Progenitor cell of endocrine pancreas (in vitro differentiated cells): ENCODE measurements around the gene ARL11. TPM values are rescaled to one million over a fixed set of nuclear protein-coding genes. Genes with fewer than 3 reads are reported as not detected.

Experiments used
- DNase-seq: peaks from one replicate; pipeline ENCODE4 v3.0.0; 2021; ENCODE audit warnings: low spot score; ENCODE audit not compliant: unreplicated experiment
- H3K27ac Mint-ChIP-seq: 2 replicates; pipeline ENCODE4 v1.8.0; 2021; ENCODE audit warnings: mild to moderate bottlenecking, moderate library complexity, mixed read lengths
- H3K27me3 Mint-ChIP-seq: 2 replicates; pipeline ENCODE4 v1.8.0; 2021; ENCODE audit warnings: mixed read lengths
- H3K36me3 Mint-ChIP-seq: 2 replicates; pipeline ENCODE4 v1.8.0; 2022; ENCODE audit warnings: mixed read lengths; ENCODE audit not compliant: insufficient read depth
- H3K4me1 Mint-ChIP-seq: 2 replicates; pipeline ENCODE4 v1.8.0; 2021; ENCODE audit warnings: low read depth, mixed read lengths
- H3K4me3 Mint-ChIP-seq: 2 replicates; pipeline ENCODE4 v1.8.0; 2021; ENCODE audit warnings: low read depth, mild to moderate bottlenecking, moderate library complexity, mixed read lengths
- H3K9me3 Mint-ChIP-seq: 2 replicates; pipeline ENCODE4 v1.8.0; 2021; ENCODE audit warnings: low read depth, mixed read lengths
- total RNA-seq: library from RNA; stranded (reverse); gene quantifications from 2 replicates; pipeline ENCODE4 v1.2.1, GENCODE V29; 2021
- TF ChIP-seq, protein P1 (sequence below): fragments of 200-600 bp; sonication (generic); IDR thresholded peaks from one replicate; pipeline ENCODE4 v1.5.0; 2021; ENCODE audit warnings: antibody characterized with exemption, mild to moderate bottlenecking; ENCODE audit not compliant: unreplicated experiment

Gene ARL11
- total RNA-seq, 1 donor from 2014 or later, result 0.10 TPM

DNA sequence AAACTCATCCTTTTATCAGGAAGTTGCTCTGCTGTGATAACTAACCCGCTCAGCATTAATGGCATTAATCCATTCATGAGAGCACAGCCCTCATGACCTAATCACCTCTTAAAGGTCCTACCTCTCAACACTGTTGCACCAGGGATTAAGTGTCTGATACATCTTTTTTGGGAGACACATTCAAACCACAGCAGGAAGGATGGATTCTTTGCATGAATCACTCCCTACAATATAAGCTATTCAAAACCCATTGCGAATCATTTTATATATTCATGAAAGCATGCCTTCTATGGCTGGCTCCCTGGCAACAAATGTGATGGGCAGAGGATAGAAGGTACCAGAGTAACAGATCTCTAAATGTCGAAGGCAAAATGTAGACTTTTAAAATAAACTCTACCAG lies 27.6 kb downstream of the ARL11 start:
- Mint-ChIP-seq H3K4me3 (no peak overlapping the region), H3K27ac (no peak overlapping the region), H3K4me1 (peaks cover 1% of the 10 kb centered on the region), H3K27me3 (no peaks in the 10 kb centered on the region), H3K9me3 (no peaks in the 10 kb centered on the region), H3K36me3 (peaks cover 4% of the 10 kb centered on the region)
- TF ChIP-seq, protein P1, sequence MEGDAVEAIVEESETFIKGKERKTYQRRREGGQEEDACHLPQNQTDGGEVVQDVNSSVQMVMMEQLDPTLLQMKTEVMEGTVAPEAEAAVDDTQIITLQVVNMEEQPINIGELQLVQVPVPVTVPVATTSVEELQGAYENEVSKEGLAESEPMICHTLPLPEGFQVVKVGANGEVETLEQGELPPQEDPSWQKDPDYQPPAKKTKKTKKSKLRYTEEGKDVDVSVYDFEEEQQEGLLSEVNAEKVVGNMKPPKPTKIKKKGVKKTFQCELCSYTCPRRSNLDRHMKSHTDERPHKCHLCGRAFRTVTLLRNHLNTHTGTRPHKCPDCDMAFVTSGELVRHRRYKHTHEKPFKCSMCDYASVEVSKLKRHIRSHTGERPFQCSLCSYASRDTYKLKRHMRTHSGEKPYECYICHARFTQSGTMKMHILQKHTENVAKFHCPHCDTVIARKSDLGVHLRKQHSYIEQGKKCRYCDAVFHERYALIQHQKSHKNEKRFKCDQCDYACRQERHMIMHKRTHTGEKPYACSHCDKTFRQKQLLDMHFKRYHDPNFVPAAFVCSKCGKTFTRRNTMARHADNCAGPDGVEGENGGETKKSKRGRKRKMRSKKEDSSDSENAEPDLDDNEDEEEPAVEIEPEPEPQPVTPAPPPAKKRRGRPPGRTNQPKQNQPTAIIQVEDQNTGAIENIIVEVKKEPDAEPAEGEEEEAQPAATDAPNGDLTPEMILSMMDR, result no peak
- no peak for DNase-seq

DNA sequence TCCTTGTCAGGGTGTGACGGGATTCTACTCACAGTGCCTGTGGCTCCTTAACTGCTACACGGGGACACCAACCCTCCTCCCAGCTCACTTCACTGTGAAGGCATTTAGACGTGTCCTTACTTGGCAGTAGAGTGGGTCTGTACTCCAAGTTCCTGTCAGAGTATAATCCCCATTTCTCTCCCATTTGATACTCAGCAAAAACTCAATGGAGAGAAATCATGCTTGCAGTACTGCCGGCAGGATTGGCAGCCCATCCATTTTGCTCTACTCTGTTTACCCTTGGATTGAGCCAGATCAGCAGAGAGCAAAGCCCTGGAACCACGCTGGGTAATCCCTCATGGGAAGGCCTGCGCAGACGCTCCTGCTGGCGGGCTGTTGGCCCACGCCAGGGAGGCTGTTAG lies 28.9 kb downstream of the ARL11 start:
- Mint-ChIP-seq H3K27ac (no peak overlapping the region), H3K4me3 (no peak overlapping the region), H3K9me3 (no peaks in the 10 kb centered on the region), H3K27me3 (no peaks in the 10 kb centered on the region), H3K36me3 (peaks cover 4% of the 10 kb centered on the region), H3K4me1 (peaks cover 1% of the 10 kb centered on the region)
- no peak for DNase-seq
- TF ChIP-seq, protein P1, result no peak

DNA sequence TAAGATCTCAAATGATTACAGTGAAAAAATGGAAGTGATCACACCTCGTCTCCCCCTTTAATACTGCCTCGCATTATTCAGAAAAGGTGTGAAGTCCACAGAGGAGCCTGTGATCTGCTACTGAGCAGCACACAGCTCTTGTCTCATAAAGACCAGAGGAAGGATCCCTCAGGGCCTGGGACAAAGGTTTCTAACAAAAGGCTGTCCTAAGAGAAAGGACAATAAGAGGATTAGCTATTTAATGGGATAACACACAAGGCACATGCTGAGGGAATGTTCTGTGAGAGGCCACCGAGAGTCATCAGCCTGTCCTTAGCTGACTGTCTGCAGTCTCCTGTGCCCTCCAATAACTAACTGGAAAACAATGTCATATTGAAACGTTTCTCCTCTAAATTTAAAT lies 36.3 kb downstream of the ARL11 start:
- TF ChIP-seq, protein P1, result no peak
- no peaks in the 10 kb centered on the region for H3K9me3 Mint-ChIP-seq
- peaks cover 21% of the 10 kb centered on the region for H3K36me3 Mint-ChIP-seq
- no peak overlapping the region for H3K4me3 Mint-ChIP-seq
- no peak for DNase-seq
- H3K27me3 Mint-ChIP-seq, result no peaks in the 10 kb centered on the region
- no peak overlapping the region for H3K27ac Mint-ChIP-seq
- peaks cover 3% of the 10 kb centered on the region for H3K4me1 Mint-ChIP-seq

DNA sequence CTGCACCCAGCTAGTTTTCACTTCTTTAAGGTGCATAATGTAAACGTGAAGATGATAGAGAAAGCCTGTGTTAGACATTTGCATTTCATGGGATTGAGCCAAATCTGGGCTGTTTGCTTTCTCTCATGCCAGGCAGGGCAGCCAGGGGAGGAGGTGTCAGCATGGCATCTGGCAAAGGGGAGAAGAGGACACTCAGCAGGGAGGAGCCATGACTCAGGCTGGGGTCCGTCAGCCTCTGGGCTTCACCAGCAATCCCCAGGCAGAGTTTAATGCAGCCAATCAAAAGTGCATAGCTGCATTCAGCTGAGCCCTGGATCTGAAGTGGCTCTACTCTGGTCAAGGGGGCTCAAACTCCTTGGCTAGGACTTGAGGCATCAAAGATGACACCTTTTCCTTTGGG lies 39.5 kb downstream of the ARL11 start:
- peaks cover 20% of the 10 kb centered on the region for H3K36me3 Mint-ChIP-seq
- no peak overlapping the region for H3K4me3 Mint-ChIP-seq
- no peak for DNase-seq
- no peak overlapping the region for H3K27ac Mint-ChIP-seq
- TF ChIP-seq, protein P1, result no peak
- peaks cover 15% of the 10 kb centered on the region for H3K4me1 Mint-ChIP-seq
- no peaks in the 10 kb centered on the region for H3K9me3 Mint-ChIP-seq
- no peaks in the 10 kb centered on the region for H3K27me3 Mint-ChIP-seq

DNA sequence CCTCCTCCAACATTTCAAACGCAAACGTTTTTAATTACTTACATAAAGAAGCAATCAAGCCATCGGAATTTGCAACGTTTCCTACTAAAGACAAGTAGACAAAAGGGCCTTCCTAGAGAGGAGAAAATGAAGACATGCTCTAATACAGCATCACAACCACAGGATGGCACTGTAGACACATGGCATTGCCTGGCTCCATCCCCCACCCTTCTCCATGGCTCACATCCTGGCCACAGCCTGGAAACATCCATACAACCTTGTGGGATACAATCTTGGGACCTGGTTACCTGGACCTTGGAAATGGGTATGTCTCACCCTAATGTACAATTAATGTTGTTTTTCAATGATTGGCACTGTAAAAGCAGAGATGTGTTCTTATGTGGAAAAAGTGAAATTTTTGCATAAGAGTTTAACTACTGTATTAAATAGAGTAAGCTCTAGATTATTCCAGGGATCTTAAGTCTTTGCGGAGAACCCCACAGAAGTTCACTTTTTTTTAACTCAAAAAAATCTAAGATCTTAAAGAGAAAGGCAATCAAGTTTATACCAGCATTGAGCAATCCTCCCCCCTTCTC lies 41.5 kb downstream of the ARL11 start:
- H3K4me1 Mint-ChIP-seq, result peaks cover 15% of the 10 kb centered on the region
- H3K27ac Mint-ChIP-seq, result no peak overlapping the region
- peak; percentile 29 for DNase-seq
- no peak overlapping the region for H3K4me3 Mint-ChIP-seq
- no peaks in the 10 kb centered on the region for H3K9me3 Mint-ChIP-seq
- TF ChIP-seq, protein P1, result peak; percentile 76
- H3K36me3 Mint-ChIP-seq, result peaks cover 16% of the 10 kb centered on the region
- H3K27me3 Mint-ChIP-seq, result no peaks in the 10 kb centered on the region
